ENCODE data around the gene MTPN. TPM values are rescaled to one million over a fixed set of nuclear protein-coding genes. Genes with fewer than 3 reads are reported as not detected.

MTPN gene
- total RNA-seq, 1 donor from 2014 or later: 54.8 TPM

DNA sequence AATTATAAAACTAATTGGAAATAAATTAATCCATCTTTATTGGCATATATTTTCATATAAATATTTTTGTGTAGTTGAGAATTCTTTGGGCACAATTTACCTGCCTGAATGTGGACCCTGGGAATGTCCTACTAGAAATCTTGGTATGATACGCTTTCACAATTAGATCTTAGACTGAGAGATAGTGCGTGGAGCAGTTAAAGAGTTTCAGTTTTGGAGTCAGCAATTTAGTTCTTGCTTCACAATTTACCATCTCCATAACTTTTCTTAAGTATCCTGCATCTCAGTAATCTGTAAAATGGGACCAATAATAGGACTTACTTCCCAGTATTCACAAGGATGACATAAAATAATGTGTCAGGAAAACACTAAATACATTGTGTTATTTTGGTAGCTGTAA is 2.0 kb downstream of the MTPN start:
- Histone ChIP-seq H3K4me3 (ENCODE audit: low read length in 3 of 3) (peak overlapping the region in 1 of 3 donors; percentile 91), H3K9me3 (ENCODE audit: control insufficient read depth in 3 of 3, low read length in 3 of 3) (no peaks in the 10 kb centered on the region), H3K9ac (ENCODE audit: low read depth in 1 of 3, low read length in 3 of 3) (no peak overlapping the region), H3K4me1 (ENCODE audit: control insufficient read depth in 3 of 3, insufficient read depth in 3 of 3, low read length in 3 of 3) (peaks cover 12 to 19% (median 19%) of the 10 kb centered on the region in 3 donors), H3K27ac (ENCODE audit: low read depth, low read length) (no peak overlapping the region), H3K27me3 (ENCODE audit: control insufficient read depth in 3 of 3, insufficient read depth in 3 of 3, low read length in 3 of 3) (no peaks in the 10 kb centered on the region), H3K36me3 (ENCODE audit: control insufficient read depth in 3 of 3, insufficient read depth in 3 of 3, low read length in 3 of 3) (peaks cover 0 to 3% (median 2%) of the 10 kb centered on the region in 3 donors)

DNA sequence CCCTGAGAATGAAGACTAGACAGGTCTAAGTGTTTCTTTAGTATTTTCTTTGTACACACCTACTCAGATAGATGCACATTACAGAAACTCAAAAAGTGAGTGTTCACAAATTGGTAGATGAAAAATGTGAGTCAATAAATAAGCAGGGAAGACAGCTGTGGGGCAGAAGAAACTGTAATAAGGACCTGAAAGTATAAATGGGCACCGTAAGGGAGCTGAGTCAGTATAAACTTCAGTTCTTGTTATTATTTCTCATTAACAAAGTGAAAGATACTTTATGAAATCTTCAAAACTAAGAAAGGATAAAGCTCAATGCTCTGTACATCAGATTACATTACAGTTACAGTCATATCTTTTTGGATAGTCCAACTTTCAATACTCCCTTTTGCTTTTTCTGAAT is 2.5 kb downstream of the MTPN start:
- no peaks in the 10 kb centered on the region for H3K27me3 ChIP-seq (ENCODE audit: control insufficient read depth in 3 of 3, insufficient read depth in 3 of 3, low read length in 3 of 3)
- peaks cover 12 to 19% (median 19%) of the 10 kb centered on the region in 3 donors for H3K4me1 ChIP-seq (ENCODE audit: control insufficient read depth in 3 of 3, insufficient read depth in 3 of 3, low read length in 3 of 3)
- peaks cover 0 to 3% (median 2%) of the 10 kb centered on the region in 3 donors for H3K36me3 ChIP-seq (ENCODE audit: control insufficient read depth in 3 of 3, insufficient read depth in 3 of 3, low read length in 3 of 3)
- no peak overlapping the region for H3K9ac ChIP-seq (ENCODE audit: low read depth in 1 of 3, low read length in 3 of 3)
- no peaks in the 10 kb centered on the region for H3K9me3 ChIP-seq (ENCODE audit: control insufficient read depth in 3 of 3, low read length in 3 of 3)
- no peak overlapping the region for H3K4me3 ChIP-seq (ENCODE audit: low read length in 3 of 3)
- H3K27ac ChIP-seq (ENCODE audit: low read depth, low read length): no peak overlapping the region

DNA sequence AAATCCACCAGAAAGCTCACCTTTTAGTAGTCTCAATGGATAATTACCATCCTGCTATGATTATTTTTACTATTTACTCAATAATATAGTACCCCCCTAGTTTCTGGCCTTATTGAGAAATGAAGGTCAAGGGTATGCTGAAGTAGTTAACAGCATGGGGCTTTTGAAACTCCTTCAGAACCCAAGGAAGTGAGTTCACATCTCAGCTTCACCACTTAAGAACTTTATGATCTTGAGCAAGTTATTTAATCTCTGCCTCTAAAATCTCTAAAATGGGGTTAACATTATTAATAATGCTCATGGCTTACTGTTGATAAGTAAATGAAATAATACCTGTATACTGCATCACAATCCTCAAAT is 5.8 kb downstream of the MTPN start:
- Histone ChIP-seq H3K27me3 (ENCODE audit: control insufficient read depth in 3 of 3, insufficient read depth in 3 of 3, low read length in 3 of 3) (no peaks in the 10 kb centered on the region), H3K27ac (ENCODE audit: low read depth, low read length) (no peak overlapping the region), H3K9ac (ENCODE audit: low read depth in 1 of 3, low read length in 3 of 3) (peak overlapping the region in 1 of 3 donors; percentile 23), H3K4me1 (ENCODE audit: control insufficient read depth in 3 of 3, insufficient read depth in 3 of 3, low read length in 3 of 3) (peaks cover 12 to 21% (median 19%) of the 10 kb centered on the region in 3 donors), H3K36me3 (ENCODE audit: control insufficient read depth in 3 of 3, insufficient read depth in 3 of 3, low read length in 3 of 3) (peaks cover 0 to 3% (median 2%) of the 10 kb centered on the region in 3 donors), H3K9me3 (ENCODE audit: control insufficient read depth in 3 of 3, low read length in 3 of 3) (no peaks in the 10 kb centered on the region), H3K4me3 (ENCODE audit: low read length in 3 of 3) (no peak overlapping the region)

DNA sequence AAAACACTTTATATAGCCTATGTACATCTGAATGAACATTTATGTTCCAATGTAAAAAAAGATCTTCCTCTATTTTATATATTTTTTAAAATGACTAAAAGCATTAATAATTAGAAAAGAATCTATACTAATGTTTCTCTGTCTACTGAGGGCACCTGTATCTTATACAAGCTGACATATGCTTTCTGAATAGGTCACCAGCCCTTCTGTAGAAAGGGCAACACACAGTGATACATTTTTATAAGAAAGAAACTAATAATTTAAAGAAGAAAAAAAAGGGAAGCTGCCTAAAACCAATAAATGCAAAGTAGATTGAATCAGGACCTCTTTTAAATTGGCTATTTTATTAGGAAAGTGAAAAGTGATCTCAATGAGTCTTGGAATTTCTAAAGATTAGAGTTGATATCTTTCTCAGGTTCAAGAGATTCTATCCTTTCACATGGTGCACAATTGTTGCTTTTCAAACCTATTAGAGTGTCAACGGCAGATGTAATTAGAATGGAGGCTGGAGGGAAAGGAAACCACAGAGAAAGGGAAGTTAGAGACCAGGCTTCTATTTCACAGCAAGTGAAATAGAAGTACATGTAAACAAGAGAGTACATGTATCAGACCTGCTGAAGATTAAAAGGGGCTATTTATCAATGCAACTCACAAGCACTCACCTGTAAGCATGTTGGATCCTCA is 6.3 kb downstream of the MTPN start:
- H3K9ac ChIP-seq (ENCODE audit: low read depth in 1 of 3, low read length in 3 of 3): peak overlapping the region in 1 of 3 donors; percentile 23
- no peaks in the 10 kb centered on the region for H3K27me3 ChIP-seq (ENCODE audit: control insufficient read depth in 3 of 3, insufficient read depth in 3 of 3, low read length in 3 of 3)
- H3K9me3 ChIP-seq (ENCODE audit: control insufficient read depth in 3 of 3, low read length in 3 of 3): no peaks in the 10 kb centered on the region
- H3K36me3 ChIP-seq (ENCODE audit: control insufficient read depth in 3 of 3, insufficient read depth in 3 of 3, low read length in 3 of 3): peaks cover 0 to 3% (median 2%) of the 10 kb centered on the region in 3 donors
- no peak overlapping the region for H3K4me3 ChIP-seq (ENCODE audit: low read length in 3 of 3)
- peaks cover 7 to 16% (median 14%) of the 10 kb centered on the region in 3 donors for H3K4me1 ChIP-seq (ENCODE audit: control insufficient read depth in 3 of 3, insufficient read depth in 3 of 3, low read length in 3 of 3)
- H3K27ac ChIP-seq (ENCODE audit: low read depth, low read length): no peak overlapping the region

DNA sequence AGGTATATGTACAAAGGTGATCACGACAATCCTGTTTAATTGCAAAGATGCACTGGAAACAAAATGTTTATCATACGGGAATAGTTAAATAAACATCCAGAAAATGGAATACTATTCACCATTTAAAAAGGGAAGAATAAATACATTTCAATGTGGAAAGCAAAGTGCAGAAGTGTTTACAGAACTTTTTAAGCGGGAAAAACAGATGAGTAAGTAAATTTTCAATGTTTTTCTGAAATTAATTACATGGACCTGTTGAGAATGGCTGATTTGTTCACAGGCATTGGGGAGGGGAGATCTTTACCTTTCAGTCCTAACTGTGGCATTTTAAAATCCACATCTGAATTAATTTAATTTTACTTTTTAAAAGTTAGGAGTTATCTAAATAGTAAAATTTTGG is 7.1 kb downstream of the MTPN start:
- peaks cover 0 to 3% (median 2%) of the 10 kb centered on the region in 3 donors for H3K36me3 ChIP-seq (ENCODE audit: control insufficient read depth in 3 of 3, insufficient read depth in 3 of 3, low read length in 3 of 3)
- no peaks in the 10 kb centered on the region for H3K9me3 ChIP-seq (ENCODE audit: control insufficient read depth in 3 of 3, low read length in 3 of 3)
- H3K4me3 ChIP-seq (ENCODE audit: low read length in 3 of 3): no peak overlapping the region
- H3K27me3 ChIP-seq (ENCODE audit: control insufficient read depth in 3 of 3, insufficient read depth in 3 of 3, low read length in 3 of 3): no peaks in the 10 kb centered on the region
- H3K4me1 ChIP-seq (ENCODE audit: control insufficient read depth in 3 of 3, insufficient read depth in 3 of 3, low read length in 3 of 3): peaks cover 0 to 9% (median 9%) of the 10 kb centered on the region in 3 donors
- no peak overlapping the region for H3K27ac ChIP-seq (ENCODE audit: low read depth, low read length)
- no peak overlapping the region for H3K9ac ChIP-seq (ENCODE audit: low read depth in 1 of 3, low read length in 3 of 3)

DNA sequence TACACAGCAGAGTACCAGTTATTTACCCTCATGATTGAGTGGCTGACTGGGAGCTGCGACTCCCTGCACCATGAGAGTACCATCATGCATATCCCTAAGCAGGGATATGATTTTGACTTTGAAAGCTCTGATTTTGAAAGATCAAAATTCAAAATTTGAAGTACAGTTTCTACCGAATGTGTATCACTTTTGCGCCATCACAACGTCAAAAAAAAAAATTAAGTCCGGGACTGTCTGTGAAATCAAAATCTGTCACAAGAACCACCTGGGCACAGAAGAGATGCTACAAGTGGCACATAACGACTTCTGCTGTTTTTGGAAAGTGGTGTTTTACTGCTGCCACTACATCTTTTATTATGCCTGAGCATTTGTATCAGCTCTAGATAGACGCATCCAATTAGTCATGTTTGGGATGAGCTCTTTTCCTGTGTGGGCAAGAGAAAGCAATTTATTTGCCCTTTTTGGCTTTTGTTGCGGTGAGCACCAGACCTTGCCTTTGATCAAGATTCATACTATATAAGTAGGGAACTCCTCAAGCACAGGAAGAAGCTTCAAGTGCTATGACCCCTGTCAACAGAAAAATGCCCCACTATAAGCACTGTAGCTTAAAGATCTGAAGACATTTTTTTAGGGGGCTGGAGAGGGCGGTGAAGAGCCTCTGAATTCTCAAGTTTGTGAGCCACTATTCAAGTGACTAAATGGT is 10.7 kb downstream of the MTPN start:
- Histone ChIP-seq H3K9me3 (ENCODE audit: control insufficient read depth in 3 of 3, low read length in 3 of 3) (no peaks in the 10 kb centered on the region), H3K27ac (ENCODE audit: low read depth, low read length) (no peak overlapping the region), H3K4me3 (ENCODE audit: low read length in 3 of 3) (no peak overlapping the region), H3K27me3 (ENCODE audit: control insufficient read depth in 3 of 3, insufficient read depth in 3 of 3, low read length in 3 of 3) (no peaks in the 10 kb centered on the region), H3K36me3 (ENCODE audit: control insufficient read depth in 3 of 3, insufficient read depth in 3 of 3, low read length in 3 of 3) (peaks cover 0 to 2% (median 0%) of the 10 kb centered on the region in 3 donors), H3K4me1 (ENCODE audit: control insufficient read depth in 3 of 3, insufficient read depth in 3 of 3, low read length in 3 of 3) (peaks cover 0 to 9% (median 7%) of the 10 kb centered on the region in 3 donors), H3K9ac (ENCODE audit: low read depth in 1 of 3, low read length in 3 of 3) (no peak overlapping the region)

DNA sequence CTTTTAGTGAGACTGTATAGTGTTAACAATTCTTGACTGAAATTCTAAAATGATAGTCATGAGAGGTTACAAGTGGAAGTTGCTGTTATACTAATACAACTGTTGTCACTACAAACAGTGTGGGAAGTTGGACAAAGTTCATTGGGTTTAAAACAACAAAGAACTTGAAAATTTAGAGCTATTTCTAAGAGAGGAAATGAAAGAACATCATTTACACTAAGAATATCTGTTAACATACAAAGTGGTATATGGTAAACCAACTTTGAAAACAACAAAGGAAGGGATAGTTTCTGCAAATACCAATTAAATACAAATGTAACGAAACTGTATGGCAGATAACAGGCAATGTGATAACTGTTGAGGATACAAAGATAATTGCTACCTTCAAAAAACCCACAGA is 11.6 kb downstream of the MTPN start:
- Histone ChIP-seq H3K27ac (ENCODE audit: low read depth, low read length) (no peak overlapping the region), H3K27me3 (ENCODE audit: control insufficient read depth in 3 of 3, insufficient read depth in 3 of 3, low read length in 3 of 3) (no peaks in the 10 kb centered on the region), H3K4me1 (ENCODE audit: control insufficient read depth in 3 of 3, insufficient read depth in 3 of 3, low read length in 3 of 3) (peaks cover 0 to 9% (median 3%) of the 10 kb centered on the region in 3 donors), H3K9me3 (ENCODE audit: control insufficient read depth in 3 of 3, low read length in 3 of 3) (no peaks in the 10 kb centered on the region), H3K4me3 (ENCODE audit: low read length in 3 of 3) (no peak overlapping the region), H3K36me3 (ENCODE audit: control insufficient read depth in 3 of 3, insufficient read depth in 3 of 3, low read length in 3 of 3) (no peaks in the 10 kb centered on the region), H3K9ac (ENCODE audit: low read depth in 1 of 3, low read length in 3 of 3) (no peak overlapping the region)

DNA sequence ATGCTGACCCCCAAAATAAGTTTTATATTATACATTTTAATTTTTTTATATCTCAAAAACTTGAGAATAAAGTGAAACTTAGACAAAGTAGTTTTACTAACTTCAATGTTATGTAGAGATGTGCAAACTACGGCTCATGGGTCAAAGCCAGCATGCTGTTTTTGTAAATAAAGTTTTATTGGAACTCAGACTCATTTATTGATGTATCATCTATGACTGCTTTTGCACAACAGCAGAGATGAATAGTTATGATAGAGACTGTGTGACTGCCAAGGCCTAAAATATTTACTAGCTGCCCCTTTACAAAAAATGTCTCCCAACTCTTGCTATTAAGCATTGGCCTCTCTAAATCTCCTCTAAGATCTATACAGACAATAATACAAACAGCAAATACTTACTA is 12.4 kb downstream of the MTPN start:
- H3K36me3 ChIP-seq (ENCODE audit: control insufficient read depth in 3 of 3, insufficient read depth in 3 of 3, low read length in 3 of 3): no peaks in the 10 kb centered on the region
- H3K4me1 ChIP-seq (ENCODE audit: control insufficient read depth in 3 of 3, insufficient read depth in 3 of 3, low read length in 3 of 3): peaks cover 0 to 9% (median 3%) of the 10 kb centered on the region in 3 donors
- H3K9me3 ChIP-seq (ENCODE audit: control insufficient read depth in 3 of 3, low read length in 3 of 3): no peaks in the 10 kb centered on the region
- H3K9ac ChIP-seq (ENCODE audit: low read depth in 1 of 3, low read length in 3 of 3): no peak overlapping the region
- no peaks in the 10 kb centered on the region for H3K27me3 ChIP-seq (ENCODE audit: control insufficient read depth in 3 of 3, insufficient read depth in 3 of 3, low read length in 3 of 3)
- H3K27ac ChIP-seq (ENCODE audit: low read depth, low read length): no peak overlapping the region
- no peak overlapping the region for H3K4me3 ChIP-seq (ENCODE audit: low read length in 3 of 3)

DNA sequence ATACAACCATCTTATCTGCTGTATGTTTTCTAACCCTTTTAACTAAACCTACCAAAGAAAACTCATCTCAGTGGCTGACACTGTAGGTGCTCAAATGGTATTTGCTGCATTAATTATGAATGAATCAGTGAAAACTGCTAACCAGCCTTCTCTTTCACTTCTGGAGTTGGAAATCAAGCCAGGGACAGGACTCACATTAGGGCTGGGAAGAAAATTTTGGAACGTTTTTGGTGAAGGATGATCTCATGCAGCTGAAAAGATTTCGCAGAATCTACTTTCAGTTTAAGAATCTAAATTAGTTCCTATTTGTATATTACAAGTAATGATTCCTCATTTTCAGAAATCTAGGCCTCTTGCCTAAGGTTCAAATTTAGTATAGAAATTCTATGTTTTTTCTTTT is 12.9 kb downstream of the MTPN start:
- Histone ChIP-seq H3K9me3 (ENCODE audit: control insufficient read depth in 3 of 3, low read length in 3 of 3) (no peaks in the 10 kb centered on the region), H3K4me1 (ENCODE audit: control insufficient read depth in 3 of 3, insufficient read depth in 3 of 3, low read length in 3 of 3) (peaks cover 0 to 9% (median 3%) of the 10 kb centered on the region in 3 donors), H3K27ac (ENCODE audit: low read depth, low read length) (no peak overlapping the region), H3K27me3 (ENCODE audit: control insufficient read depth in 3 of 3, insufficient read depth in 3 of 3, low read length in 3 of 3) (no peaks in the 10 kb centered on the region), H3K9ac (ENCODE audit: low read depth in 1 of 3, low read length in 3 of 3) (no peak overlapping the region), H3K36me3 (ENCODE audit: control insufficient read depth in 3 of 3, insufficient read depth in 3 of 3, low read length in 3 of 3) (no peaks in the 10 kb centered on the region), H3K4me3 (ENCODE audit: low read length in 3 of 3) (no peak overlapping the region)

DNA sequence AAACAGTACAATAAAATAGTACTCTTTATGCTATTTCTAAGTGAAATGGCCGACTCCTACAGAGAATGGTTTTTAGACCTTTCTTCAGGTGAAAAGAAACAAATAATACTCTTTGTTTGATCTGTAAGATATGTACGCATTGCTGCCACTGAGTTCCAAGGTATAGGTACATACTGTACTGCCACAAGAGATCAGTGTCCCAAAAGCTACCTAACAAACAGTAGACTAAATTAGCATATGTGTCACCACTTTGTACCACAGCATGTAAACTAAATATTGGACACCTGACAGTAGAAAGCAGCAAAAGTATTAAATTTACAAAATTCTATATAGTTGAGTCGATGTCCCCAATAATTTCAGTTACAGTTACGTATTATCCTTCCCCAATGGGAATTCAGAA is 14.4 kb downstream of the MTPN start:
- peaks cover 0 to 9% (median 3%) of the 10 kb centered on the region in 3 donors for H3K4me1 ChIP-seq (ENCODE audit: control insufficient read depth in 3 of 3, insufficient read depth in 3 of 3, low read length in 3 of 3)

More for the DNA sequence above, 14.4 kb downstream of the MTPN start:
- Histone ChIP-seq H3K9me3 (ENCODE audit: control insufficient read depth in 3 of 3, low read length in 3 of 3) (no peaks in the 10 kb centered on the region), H3K27ac (ENCODE audit: low read depth, low read length) (no peak overlapping the region), H3K27me3 (ENCODE audit: control insufficient read depth in 3 of 3, insufficient read depth in 3 of 3, low read length in 3 of 3) (no peaks in the 10 kb centered on the region), H3K9ac (ENCODE audit: low read depth in 1 of 3, low read length in 3 of 3) (no peak overlapping the region), H3K4me3 (ENCODE audit: low read length in 3 of 3) (no peak overlapping the region), H3K36me3 (ENCODE audit: control insufficient read depth in 3 of 3, insufficient read depth in 3 of 3, low read length in 3 of 3) (peaks cover 0 to 2% (median 0%) of the 10 kb centered on the region in 3 donors)
